ENCODE results near the gene TP73.

Gene TP73

DNA sequence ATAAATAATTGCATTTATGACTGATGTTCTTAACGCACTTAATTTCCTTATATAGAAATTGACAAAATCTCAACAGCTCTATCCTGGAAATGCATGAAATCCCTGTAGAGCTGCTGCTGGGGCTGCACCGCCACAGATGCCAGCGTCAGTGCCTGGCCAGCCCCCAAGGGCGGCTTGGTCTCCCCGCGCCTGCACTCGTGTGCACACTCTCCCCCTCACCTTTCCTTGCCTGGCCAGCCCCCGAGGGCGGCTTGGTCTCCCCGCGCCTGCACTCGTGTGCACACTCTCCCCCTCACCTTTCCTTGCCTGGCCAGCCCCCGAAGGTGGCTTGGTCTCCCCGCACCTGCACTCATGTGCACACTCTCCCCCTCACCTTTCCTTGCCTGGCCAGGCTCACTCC, 16.2 kb upstream of the TP73 start:
- no peak for DNase-seq

DNA sequence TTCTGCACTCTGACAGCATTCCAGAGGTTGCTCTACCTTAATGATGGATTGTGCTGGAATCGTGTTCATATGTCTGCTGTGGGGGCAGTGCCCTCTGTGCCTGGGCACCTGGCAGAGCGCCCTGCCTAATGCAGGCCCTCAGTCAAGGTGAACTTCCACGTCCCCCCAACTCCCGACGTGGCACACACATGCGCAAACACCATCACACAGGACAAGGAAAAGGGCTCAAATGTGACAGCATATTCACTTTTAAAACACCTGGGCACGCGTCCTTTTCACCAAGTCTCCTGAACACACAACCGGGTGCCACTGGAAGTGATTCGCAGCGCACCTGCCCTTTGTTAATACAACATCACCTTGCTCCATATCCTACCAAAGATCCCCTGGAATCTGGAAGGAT, 15.8 kb upstream of the TP73 start:
- no peak for DNase-seq

DNA sequence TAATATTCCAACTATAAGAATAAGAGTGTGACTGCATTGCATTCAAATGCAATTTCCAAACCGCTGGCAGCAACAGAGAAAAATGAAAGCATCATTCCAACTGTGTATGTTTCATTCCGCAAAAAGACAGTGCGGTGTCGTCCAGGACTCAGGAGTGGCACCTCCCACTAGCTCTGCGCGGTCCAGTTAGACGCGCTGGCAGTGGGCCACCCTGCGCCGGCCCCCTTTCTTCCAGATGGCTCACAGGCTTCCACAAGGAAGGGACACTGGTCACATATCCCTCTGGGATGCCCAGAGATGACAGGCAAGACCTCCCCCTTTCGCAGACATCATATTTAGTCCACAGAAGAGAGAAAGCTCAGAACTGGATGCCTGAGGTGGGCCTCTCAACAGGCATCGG, 14.3 kb upstream of the TP73 start:
- DNase-seq: no peak

DNA sequence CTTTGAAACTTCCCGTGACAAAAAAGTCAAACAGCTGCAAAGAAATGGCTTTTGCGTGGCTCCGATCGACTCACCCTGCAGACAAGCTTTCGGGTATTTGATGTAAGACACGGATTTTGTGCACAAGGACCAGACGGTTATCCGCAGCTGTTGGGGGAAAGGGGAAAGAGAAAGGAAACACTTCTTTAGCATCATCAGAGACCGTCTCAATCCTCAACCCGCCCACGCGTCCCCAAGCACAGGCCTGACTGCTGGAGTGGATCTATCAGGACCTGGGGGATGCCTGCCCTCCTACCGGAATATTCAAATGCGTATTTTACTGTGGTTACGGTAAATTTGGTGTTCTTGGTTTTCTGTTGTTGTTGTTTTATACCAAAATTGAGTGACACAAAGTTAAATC, 13.6 kb upstream of the TP73 start:
- no peak for DNase-seq

DNA sequence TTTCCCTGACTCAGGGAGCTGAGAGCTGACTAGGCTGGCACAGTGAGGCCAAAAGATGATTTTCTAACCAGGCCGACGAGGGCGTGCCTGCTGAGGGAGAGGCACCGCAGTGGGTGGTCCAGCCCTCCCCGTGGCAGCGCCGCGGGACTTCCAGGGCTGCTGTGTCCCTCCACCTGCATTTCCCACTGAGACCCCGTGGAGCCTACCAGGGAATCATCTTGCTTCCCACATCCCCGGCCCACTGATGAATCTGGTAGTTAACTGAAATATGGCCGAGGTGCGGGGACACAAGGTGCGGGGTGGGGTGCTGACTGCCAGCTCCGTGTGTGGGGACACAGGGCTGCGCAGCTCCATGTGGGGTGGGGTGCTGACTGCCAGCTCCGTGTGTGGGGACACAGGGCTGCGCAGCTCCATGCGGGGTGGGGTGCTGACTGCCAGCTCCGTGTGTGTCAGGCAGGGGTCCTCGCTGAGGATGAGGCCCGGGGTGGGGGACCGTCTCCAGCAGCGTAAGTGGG, 12.9 kb upstream of the TP73 start:
- no peak for DNase-seq

DNA sequence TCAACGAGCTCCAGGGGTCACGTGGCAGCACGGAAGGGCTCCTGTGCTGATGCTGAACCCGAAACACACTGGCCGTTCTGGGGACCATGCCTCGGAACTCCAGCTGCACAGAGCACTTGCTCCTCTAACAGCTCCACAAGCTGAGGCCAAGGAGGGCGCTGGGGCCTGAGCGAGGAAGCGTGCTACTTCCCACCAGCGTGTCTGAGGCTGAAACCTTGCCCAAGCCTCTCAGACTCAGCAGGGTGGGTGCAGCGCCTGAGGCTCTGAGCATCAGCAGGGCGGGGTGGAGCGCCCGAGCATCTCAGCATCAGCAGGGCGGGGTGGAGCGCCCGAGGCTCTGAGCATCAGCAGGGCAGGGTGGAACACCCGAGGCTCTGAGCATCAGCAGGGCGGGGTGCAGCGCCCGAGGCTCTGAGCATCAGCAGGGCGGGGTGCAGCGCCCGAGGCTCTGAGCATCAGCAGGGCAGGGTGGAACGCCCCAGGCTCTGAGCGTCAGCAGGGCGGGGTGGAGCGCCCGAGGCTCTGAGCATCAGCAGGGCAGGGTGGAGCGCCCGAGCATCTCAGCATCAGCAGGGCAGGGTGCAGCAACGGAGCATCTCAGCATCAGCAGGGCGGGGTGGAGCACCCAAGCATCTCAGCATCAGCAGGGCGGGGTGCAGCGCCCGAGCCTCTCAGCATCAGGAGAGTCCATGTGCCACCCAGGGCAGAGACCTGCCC, 12.0 kb upstream of the TP73 start:
- no peak for DNase-seq

DNA sequence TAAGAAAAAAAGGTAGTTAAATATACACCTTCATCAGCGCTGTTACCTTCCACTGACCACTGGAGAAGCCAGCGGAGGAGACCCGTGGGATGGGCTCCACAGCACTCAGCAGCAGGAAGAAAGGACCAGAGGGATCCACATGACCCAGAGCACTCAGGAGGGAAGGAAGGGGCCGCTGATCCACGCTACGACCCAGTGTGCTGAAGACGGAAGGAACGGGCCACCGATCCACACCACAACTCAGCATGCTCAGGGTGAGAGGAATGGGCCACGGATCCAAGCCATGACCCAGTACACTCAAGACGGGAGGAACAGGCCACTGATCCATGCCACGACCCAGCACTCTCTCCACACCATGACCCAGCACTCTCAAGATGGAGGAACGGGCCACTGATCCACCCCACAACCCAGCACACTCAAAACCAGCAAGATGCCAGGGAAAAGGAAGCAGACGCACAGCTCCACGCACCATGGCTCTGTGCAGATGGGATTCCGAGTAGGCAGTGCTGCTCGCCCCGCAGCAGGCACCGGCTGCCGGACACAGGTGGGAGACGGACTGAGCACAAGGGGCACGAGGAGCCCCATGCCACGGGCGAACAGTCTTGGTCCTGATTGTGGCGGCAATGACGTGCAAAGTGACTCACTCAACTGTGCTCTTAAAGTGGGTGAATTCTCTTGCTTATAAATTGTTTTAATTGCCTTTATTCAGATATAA, 11.1 kb upstream of the TP73 start:
- DNase-seq: no peak

DNA sequence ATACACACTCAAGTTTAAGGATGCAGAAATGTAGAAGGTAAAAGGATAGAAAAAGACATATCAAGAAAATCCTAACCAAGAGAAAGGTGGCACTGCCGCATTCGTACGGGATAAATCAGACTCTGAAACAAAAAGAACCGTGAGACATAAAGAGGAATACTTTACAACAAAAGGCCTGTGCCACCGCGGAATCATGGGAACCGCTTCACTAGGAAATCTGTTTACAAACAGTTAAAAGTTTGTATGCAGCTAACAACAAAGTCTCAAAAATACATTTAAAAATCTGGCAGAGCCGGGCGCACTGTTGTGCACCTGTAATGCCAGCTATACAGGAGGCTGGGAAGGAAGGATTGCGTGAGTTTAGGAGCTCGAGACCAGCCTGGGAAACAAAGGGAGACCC, 10.5 kb upstream of the TP73 start:
- DNase-seq: no peak

DNA sequence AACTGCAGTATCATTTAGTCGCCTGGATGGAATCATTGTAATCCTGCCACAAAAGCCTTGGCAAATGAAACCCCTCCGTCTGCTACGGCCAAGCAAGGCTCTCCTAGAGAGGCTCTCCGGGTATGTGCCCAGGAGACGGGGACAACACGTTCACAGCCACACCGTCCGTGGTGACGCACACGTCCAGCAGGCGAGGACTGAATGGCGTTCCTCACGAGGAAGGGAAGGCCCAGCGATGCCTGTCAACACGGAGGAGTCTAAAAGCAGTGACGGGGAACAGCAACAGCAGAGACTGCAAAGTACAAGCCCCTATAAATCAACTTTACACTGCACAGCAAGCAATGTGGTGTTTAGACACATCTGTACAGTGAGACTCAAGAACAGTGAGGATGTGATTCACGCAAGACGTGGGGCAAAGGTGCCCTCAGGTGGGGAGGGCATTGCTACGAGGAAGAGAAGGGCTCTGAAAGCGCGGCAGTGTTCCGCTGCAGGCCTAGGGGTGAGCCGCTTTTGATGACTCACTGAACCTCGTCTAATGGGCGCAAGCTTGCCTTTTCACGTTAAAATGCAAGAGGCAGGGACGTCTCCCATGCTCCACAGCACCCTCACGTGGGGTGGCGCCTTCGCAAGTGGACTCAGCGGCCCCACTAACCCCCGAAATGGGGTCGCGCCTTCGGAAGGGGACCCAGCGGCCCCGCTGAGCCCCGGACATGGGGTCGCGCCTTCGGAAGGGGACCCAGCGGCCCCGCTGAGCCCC, 9.2 kb upstream of the TP73 start:
- no peak for DNase-seq

DNA sequence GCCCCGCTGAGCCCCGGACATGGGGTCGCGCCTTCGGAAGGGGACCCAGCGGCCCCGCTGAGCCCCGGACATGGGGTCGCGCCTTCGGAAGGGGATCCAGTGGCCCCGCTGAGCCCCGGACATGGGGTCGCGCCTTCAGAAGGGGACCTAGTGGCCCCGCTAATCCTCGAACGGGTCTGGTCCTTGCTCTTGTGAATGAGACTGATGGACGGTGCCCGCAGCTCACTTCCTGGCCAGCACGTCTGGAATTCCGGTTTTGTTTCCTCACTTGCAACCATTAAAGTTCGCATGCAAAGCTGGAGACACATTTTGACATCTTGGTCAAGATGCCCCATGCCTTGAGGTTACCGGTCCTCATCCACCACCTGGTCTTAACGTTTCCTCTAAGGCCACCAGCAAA, 8.0 kb upstream of the TP73 start:
- no peak for DNase-seq

DNA sequence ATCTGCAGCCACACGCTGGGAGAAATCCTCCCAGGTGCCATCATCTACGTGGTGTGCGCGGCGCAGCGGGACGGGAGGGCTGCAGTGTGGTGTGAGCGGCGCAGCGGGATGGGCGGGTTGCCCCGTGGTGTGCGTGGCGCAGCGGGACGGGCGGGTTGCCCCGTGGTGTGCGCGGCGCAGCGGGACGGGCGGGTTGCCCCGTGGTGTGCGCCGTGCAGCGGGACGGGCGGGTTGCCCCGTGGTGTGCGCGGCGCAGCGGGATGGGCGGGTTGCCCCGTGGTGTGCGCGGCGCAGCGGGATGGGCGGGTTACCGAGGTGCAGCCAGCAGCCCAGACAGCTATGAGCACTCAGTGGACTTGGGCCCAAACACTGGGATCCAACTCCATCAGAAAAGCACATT, 7.1 kb upstream of the TP73 start:
- DNase-seq: no peak

DNA sequence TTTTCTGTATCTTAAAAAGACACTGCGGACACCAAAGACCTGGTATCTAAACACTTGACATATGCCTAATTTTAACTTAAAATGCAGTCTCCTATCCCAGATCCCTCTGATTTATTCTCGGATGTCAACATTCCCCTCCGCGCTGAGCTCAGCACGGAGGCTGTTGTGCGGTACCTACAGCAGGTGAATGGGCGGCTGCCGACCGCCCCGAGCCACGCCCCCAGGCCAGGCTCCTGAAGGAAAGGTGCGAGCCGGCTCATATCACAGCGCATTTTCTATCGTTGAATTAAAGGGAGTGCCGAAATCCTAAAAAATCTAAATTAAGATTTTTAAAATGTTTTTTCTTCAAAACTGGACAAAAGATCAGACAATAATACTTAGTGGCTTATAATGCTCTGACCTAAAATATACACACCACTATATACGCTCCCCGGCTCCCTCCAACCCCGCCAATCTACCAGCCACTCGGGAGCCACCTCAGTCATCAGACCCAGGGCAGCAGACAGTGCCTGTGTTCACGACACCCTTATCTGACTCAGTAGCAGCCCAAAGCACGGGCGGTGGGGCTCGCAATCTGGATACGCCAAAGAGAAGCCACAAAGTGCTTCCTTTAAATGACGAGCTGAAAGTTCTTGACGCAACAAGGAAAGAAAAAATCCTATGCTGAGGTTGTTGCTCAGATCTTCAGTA, 6.5 kb upstream of the TP73 start:
- DNase-seq: no peak

DNA sequence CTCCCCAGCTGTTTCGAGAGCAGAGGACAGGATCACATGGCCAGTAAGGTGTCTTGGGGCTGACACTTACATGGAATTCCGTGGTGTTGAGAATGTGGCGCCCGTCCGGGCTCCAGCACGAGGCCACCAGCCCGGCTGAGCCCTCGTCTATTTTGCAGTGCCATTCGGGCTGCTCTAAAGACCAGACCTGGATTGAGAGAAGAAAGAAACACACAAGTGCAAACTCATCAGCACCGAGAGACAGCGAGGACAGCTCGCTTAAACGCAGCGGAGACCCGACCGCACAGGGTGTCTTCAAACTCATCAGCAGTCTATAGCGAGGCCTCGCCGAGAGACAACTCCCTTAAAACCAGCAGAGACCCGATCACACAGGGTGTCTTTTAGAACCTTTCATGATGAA, 5.7 kb upstream of the TP73 start:
- DNase-seq: no peak

DNA sequence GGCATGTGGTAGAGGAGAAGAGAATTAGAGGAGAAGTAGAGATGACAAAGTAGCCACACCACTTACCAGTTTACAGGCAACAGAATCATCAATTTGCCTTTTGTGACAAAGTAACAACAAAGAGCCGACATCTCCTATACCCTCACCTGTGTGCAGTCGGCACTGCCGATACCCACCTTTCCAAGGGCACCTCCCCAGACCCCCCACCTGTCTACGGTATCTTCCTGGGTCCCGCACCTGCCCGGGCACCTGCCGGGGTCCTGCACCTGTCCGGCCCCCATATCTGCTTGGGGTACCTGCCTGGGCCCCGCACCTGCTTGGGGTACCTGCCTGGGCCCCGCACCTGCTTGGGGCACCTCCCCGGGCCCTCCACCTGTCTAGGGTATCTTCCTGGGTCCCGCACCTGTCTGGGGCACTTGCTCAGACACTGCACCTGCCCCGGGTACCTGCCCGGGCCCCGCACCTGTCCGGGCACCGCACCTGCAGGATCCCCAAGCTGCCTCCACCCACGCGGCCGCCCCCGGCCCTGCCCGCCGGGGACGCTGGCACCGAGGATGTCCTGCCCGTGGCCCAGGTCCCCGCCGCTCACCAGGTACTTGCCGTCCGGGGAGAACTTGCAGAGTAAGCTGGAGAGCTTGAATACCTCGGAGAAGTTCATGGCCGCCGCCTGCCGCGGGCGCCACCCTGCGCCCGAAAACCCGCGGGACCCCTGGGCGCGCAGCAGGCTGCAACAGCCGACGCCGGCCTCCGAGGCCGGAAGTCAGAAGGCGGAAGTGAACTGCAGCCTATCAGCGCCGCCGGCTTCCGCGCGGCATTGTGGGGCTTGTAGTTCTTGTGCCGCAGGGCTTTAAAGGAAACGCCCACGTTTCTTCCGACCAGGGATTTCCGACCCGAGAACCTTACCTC, 2.7 kb upstream of the TP73 start, which contains the start of gene WRAP73:
WRAP73 (minus strand) TSS at position 762 of the 906 bp plus-strand sequence; CDS start at position 658, 104 bp downstream.
- peak; percentile 92 for DNase-seq

DNA sequence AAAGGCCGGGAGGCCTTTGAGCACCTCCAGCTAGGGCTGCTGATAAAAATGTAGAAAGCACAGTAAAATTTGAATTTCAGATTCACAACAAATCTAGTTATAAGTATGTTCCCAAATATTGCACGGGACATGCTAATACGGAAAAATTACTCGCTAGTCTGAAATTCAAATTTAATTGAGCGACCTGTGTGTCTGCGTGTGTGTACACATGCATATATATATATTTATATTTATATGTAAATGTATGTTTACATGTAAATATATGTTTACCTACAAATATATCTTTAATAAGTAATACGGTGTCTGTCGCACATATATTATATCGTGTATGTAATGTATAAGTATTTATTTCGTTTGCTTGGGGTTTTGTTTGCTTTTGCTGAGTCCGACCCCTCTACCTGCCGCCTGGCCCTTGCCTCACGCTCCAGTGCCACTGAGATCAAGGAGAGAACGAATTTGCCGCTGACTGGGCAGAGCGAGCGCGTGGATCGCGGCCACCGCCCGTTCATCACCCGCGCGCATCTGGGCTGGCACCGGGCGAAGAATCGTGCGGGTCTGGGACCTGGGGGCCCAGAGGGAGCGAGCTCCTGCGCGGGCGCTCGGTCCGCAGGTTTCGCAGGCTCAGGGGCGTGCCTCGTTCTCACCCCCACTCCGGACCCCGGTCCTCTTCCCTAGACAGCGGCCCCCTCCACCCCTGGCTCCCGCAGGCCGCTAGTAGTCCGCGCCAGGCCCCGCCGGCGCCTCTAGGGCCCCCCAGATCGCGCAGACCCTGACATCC, 1.9 kb upstream of the TP73 start:
- DNase-seq: no peak

DNA sequence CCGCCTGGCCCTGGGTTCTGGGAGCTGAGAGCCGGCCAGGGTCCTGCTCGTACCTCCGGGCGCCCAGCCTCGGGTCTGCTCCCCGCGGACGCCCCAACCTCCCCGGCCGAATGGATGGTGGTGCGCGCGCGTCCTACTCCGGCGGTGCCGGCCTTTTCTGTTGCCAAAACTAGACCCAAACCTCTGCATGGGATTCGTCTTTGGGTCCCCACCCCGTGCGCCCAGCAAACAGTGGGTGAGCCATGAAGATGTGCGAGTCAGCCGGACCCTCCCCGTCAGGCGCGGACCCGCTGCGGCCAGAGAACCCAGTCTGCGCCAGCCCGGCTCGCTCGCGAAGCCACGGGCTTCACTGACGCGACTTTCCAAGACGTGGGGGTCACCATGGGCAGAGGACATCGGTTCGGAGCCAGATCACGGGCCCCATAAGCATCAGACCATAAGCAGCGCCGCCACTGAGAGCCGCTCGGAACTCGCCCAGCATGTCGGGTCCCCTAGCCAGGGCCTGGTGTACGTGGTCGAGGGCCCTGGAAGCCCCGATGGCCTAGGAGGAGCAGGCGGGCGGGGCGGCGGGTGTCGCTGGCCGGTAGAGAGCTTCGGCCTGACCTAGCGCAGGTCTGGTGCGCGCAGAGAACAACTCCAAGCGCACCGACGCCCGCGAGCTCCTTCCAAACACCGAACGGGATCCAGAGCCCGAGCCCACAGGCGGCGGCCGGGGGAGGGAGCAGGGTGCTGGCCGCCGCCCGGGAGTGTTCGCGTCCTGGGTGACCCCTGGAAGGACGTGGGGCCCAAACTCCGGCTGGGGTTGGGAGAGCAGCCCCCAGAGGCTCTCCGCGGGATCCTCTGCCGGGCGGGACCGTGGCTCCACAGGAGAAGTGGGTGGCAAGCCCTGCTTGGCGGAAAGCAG, 1.0 kb upstream of the TP73 start:
- peak; percentile 2 for DNase-seq

DNA sequence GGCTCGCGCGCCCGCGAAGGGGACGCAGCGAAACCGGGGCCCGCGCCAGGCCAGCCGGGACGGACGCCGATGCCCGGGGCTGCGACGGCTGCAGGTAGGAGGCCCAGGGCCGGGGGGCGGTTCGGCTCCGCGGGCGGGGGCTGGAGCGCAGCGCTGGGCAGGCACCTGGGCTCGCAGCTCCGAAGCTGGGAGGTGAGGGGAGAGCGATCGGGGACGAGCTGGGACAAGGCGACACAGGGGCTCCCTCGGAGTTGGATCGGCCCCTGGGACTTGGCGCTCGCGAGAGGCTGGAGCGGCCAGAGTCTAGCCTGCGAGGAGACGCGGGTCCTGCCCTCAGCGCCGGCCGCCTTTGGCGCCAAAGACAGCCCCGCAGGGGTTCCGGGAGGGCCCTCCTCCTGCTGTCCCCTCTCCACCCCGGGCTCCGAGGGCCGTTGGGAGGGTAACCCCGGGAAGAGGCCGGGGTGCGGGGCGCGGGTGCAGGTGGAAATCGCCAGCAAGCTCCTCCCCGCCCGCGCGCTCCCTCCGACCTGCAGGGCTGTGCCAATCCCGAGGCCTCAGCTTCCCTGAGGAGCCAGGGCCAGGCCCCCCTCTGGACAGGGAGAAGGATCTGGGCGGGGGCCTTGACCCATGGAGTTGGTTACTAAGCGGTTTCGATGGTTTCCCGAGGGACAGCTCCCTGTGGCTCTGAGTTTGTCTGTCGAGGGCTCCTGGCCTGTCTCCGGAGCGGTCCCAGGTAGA, 401 bp downstream of the TP73 start:
- DNase-seq: no peak

DNA sequence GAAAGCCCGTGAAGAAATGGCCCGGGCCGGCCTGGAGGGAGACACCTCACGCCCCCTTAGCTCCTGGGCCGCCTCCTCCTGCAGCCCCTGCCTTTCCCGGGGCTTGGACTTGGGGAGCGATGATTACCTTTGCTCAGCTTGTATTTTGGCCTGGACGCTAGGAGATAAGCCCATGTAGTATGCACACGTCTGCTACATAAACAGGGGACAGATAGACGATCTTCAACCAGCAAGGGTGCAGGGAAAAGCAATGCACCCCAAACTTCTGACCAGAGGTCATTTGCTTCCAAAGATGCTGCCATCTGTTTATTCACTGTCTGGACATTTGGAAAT, 936 bp downstream of the TP73 start:
- no peak for DNase-seq

DNA sequence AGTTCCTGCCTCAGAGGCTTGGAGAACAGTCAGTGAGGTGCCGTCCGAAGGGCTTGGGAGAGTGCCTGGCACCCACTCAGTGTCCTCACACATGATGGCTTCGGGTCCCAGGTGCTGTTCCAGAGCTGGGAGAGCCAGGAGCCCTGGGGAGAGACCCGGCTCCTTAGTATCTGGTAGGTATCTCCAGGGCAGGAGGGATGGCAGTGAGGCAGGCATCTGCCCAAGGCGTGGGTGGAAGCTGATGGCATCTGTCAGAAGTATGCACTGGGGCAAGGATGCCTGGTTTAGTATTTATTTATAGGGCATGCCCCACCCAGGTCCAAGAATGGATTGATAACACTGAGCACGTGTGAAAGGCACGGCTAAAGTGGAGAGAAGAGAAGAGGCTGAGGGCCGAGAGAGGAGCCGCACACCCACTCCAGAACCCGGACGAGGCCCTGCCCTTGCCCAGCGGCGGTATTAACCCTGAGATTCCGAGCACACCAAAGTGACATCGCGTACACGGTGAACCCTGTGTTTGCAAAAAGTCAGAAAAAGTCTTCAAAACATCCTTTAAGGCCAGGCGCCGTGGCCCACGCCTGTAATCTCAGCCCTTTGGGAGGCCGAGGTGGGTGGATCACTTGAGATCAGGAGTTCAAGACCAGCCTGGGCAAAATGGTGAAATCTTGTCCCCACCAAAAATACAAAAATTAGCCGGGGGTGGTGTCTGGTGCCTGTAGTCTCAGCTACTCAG, 2.4 kb downstream of the TP73 start:
- DNase-seq: no peak
